Panc1 (cell line): ENCODE data around the gene STMN1. TPM values are rescaled to one million over a fixed set of nuclear protein-coding genes. Genes with fewer than 3 reads are reported as not detected.

Source experiments
- ATAC-seq: fragments of 200-7000 bp; cut with Tn5 transposase; 2 replicates; pipeline ENCODE4 v1.9.1; 2020; ENCODE audit warnings: mild to moderate bottlenecking, moderate library complexity
- BruUV-seq: library from RNA; stranded (reverse); fragments of 400-500 nt; replicated peaks from 2 replicates; lab custom pipeline; 2021; lab: Mats Ljungman, UMichigan
- CTCF ChIA-PET: fragments of 300-600 bp; sonication (Branson Sonifier 250); formaldehyde crosslinking; loops from one replicate; lab custom pipeline; 2022; ENCODE audit warnings: antibody characterized with exemption; lab: Charles Lee
- POLR2A ChIA-PET: fragments of 300-600 bp; sonication (Branson Sonifier 250); formaldehyde crosslinking; loops from one replicate; lab custom pipeline; 2022; ENCODE audit warnings: antibody characterized with exemption; lab: Charles Lee
- DNase-seq: peaks from one replicate; pipeline ENCODE4 v3.0.0-alpha.2; 2010; ENCODE audit warnings: low read depth, low spot score
- H3K27ac ChIP-seq: 2 replicates; pipeline ENCODE4 v1.5.1; 2011; ENCODE audit warnings: mild to moderate bottlenecking, low read length, inconsistent platforms
- H3K27me3 ChIP-seq: fragments of 200-500 bp; sonication (Bioruptor generic); 2 replicates; pipeline ENCODE4 v1.6.0; 2014; ENCODE audit warnings: low read length, inconsistent platforms; ENCODE audit not compliant: control insufficient read depth, insufficient read depth
- H3K36me3 ChIP-seq: fragments of 200-500 bp; sonication (Bioruptor generic); 2 replicates; pipeline ENCODE4 v1.5.1; 2014; ENCODE audit warnings: inconsistent platforms, mild to moderate bottlenecking, low read length, moderate library complexity; ENCODE audit not compliant: control insufficient read depth, insufficient read depth
- H3K4me1 ChIP-seq: 2 replicates; pipeline ENCODE4 v1.5.1; 2011; ENCODE audit warnings: inconsistent platforms, mild to moderate bottlenecking, low read length, moderate library complexity; ENCODE audit not compliant: control insufficient read depth, insufficient read depth
- H3K4me3 ChIP-seq, 2 experiments: 2 replicates each; pipeline ENCODE4 v1.5.1; 2011 to 2012; ENCODE audit warnings: low read depth in 2 of 2, low read length in 2 of 2, mild to moderate bottlenecking in 2 of 2, inconsistent platforms in 1 of 2, moderate library complexity in 1 of 2
- H3K9me3 ChIP-seq: fragments of 200-500 bp; sonication (Bioruptor generic); 2 replicates; pipeline ENCODE4 v1.5.1; 2014; ENCODE audit warnings: low read depth, mild to moderate bottlenecking, inconsistent platforms, low read length, moderate library complexity; ENCODE audit not compliant: control insufficient read depth, insufficient read depth
- POLR2AphosphoS5 ChIP-seq: IDR thresholded peaks from 2 replicates; pipeline ENCODE4 v1.6.1; 2012; ENCODE audit warnings: mild to moderate bottlenecking, low read depth, low read length, moderate library complexity
- SIN3A ChIP-seq: IDR thresholded peaks from 2 replicates; pipeline ENCODE4 v1.6.1; 2012; ENCODE audit warnings: low read depth, mild to moderate bottlenecking, low read length, moderate library complexity, borderline replicate concordance; ENCODE audit not compliant: insufficient read depth
- TCF7L2 ChIP-seq: IDR thresholded peaks from 2 replicates; pipeline ENCODE4 v1.6.1; 2011; ENCODE audit warnings: mild to moderate bottlenecking, low read depth, low read length, inconsistent platforms
- in situ Hi-C: cut with HindIII; loops from 2 replicates; pipeline ENCODE4 v1.10.0; 2016; ENCODE audit warnings: low sequenced_read_pairs, low pct_unique_long_range_greater_than_20kb
- intact Hi-C: fragments of 100-400 bp; cut with micrococcal nuclease; formaldehyde crosslinking; loops from one replicate; pipeline ENCODE4 v1.10.0; 2022; ENCODE audit not compliant: unreplicated experiment
- total RNA-seq: library from RNA; stranded (reverse); gene quantifications from one replicate; pipeline ENCODE4 v1.2.1, GENCODE V29; 2021; ENCODE audit not compliant: unreplicated experiment
- TF ChIP-seq, protein P1 (sequence below), 2 experiments: IDR thresholded peaks; 2 replicates each; pipeline ENCODE4 v1.6.1; 2011 to 2012; ENCODE audit warnings: low read depth in 2 of 2, control low read depth in 1 of 2, low read length in 1 of 2, mild to moderate bottlenecking in 1 of 2, moderate library complexity in 1 of 2; ENCODE audit not compliant: insufficient read depth in 1 of 2
- TF ChIP-seq, protein P2 (sequence below): fragments of 450-650 bp; IDR thresholded peaks from 2 replicates; pipeline ENCODE4 v1.5.1; 2017; ENCODE audit warnings: mild to moderate bottlenecking

Gene STMN1
- total RNA-seq, 1 experiment from 2014 or later: 316 TPM

DNA sequence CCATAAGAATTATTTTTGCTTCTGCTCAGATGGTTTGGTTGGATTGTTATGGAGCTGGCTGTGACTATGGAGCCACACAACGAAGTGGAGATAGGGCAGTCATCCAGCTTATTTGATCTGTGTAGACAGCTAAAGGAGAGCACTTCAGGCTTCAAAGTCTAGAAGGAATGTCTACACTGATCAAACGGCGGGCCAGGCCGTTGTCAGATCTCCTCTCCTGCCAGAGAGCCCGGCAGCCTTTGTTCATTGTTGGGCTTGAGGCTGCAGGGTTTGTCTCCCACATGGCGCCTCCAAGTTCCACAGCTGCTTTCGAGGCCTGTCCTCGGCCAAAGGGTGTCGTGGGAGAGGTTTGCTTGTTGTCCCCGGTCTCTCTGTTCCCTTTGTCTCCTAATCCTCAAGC lies 2.8 kb upstream of the STMN1 start:
- Histone ChIP-seq H3K9me3 (no peaks in the 10 kb centered on the region), H3K27ac (no peak overlapping the region), H3K36me3 (peaks cover 3% of the 10 kb centered on the region; the same call in 1 of the 2 replicates), H3K27me3 (no peaks in the 10 kb centered on the region), H3K4me1 (peaks cover 5% of the 10 kb centered on the region), H3K4me3 (no peak overlapping the region)
- CTCF ChIA-PET: no interaction called here
- DNase-seq: no peak
- intact Hi-C loops: no loop called here
- no TSS peak for BruUV-seq
- POLR2A ChIA-PET: no interaction called here
- no peak for ATAC-seq
- no peak for TF ChIP-seq SIN3A
- TF ChIP-seq POLR2AphosphoS5: no peak
- TF ChIP-seq, protein P1, sequence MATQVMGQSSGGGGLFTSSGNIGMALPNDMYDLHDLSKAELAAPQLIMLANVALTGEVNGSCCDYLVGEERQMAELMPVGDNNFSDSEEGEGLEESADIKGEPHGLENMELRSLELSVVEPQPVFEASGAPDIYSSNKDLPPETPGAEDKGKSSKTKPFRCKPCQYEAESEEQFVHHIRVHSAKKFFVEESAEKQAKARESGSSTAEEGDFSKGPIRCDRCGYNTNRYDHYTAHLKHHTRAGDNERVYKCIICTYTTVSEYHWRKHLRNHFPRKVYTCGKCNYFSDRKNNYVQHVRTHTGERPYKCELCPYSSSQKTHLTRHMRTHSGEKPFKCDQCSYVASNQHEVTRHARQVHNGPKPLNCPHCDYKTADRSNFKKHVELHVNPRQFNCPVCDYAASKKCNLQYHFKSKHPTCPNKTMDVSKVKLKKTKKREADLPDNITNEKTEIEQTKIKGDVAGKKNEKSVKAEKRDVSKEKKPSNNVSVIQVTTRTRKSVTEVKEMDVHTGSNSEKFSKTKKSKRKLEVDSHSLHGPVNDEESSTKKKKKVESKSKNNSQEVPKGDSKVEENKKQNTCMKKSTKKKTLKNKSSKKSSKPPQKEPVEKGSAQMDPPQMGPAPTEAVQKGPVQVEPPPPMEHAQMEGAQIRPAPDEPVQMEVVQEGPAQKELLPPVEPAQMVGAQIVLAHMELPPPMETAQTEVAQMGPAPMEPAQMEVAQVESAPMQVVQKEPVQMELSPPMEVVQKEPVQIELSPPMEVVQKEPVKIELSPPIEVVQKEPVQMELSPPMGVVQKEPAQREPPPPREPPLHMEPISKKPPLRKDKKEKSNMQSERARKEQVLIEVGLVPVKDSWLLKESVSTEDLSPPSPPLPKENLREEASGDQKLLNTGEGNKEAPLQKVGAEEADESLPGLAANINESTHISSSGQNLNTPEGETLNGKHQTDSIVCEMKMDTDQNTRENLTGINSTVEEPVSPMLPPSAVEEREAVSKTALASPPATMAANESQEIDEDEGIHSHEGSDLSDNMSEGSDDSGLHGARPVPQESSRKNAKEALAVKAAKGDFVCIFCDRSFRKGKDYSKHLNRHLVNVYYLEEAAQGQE (IDR thresholded peaks at IDR 0.05; ENCODE audit: insufficient read depth in 1 of 2, low read depth in 2 of 2, low read length in 1 of 2): no peak
- no peak for TF ChIP-seq TCF7L2
- TF ChIP-seq, protein P2, sequence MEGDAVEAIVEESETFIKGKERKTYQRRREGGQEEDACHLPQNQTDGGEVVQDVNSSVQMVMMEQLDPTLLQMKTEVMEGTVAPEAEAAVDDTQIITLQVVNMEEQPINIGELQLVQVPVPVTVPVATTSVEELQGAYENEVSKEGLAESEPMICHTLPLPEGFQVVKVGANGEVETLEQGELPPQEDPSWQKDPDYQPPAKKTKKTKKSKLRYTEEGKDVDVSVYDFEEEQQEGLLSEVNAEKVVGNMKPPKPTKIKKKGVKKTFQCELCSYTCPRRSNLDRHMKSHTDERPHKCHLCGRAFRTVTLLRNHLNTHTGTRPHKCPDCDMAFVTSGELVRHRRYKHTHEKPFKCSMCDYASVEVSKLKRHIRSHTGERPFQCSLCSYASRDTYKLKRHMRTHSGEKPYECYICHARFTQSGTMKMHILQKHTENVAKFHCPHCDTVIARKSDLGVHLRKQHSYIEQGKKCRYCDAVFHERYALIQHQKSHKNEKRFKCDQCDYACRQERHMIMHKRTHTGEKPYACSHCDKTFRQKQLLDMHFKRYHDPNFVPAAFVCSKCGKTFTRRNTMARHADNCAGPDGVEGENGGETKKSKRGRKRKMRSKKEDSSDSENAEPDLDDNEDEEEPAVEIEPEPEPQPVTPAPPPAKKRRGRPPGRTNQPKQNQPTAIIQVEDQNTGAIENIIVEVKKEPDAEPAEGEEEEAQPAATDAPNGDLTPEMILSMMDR: no peak
- in situ Hi-C loops: no loop called here

DNA sequence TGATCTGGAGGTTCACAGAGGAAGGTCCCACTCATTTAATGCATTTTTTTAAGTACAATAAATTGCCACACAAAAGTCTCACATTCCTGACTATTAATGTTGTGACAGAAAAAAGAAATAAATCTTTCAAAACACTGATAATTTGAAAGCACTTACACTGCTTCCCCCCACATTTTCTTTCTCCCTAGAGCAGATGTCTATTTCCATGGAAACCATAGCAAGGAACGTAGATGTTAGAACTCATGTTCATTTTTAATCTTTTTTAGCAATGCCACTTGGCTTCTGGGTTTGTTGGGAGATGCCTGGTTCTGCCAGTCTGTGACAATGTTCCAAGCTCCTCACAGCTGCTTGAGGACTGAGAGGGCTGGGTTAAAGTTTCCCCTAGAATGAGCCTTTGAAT lies 1.9 kb upstream of the STMN1 start:
- Histone ChIP-seq H3K36me3 (peaks cover 10% of the 10 kb centered on the region), H3K27ac (no peak overlapping the region), H3K4me3 (no peak overlapping the region), H3K4me1 (peaks cover 14% of the 10 kb centered on the region), H3K27me3 (no peaks in the 10 kb centered on the region), H3K9me3 (no peaks in the 10 kb centered on the region)
- intact Hi-C loops (no loop called here), in situ Hi-C loops (no loop called here)
- POLR2A ChIA-PET: interaction anchor here (0.6 kb wide), 1 partner anchor 126 kb away, joined by 6 read pairs; no protein-coding TSS in a partner anchor
- no TSS peak for BruUV-seq
- CTCF ChIA-PET: no interaction called here
- no peak for ATAC-seq
- DNase-seq: no peak
- TF ChIP-seq TCF7L2 (no peak), SIN3A (no peak), POLR2AphosphoS5 (no peak)
- TF ChIP-seq, protein P2: no peak
- TF ChIP-seq, protein P1 (IDR thresholded peaks at IDR 0.05; ENCODE audit: insufficient read depth in 1 of 2, low read depth in 2 of 2, low read length in 1 of 2): no peak
